BJ (cell line): Measurements from ENCODE around the gene PTPRG. TPM values are rescaled to one million over a fixed set of nuclear protein-coding genes. Genes with fewer than 3 reads are reported as not detected.
A peak's percentile ranks its signal among the peaks of the same experiment; 100 is the strongest.

Experiments
- CTCF ChIA-PET: fragments of 350-600 bp; formaldehyde crosslinking; extraction: SDS; loops from one replicate; lab custom pipeline; 2021; ENCODE audit warnings: antibody characterized with exemption, inconsistent platforms; lab: Yijun Ruan, JAX
- POLR2A ChIA-PET: fragments of 300-600 bp; sonication (Branson Sonifier 250); formaldehyde crosslinking; extraction: SDS; loops from one replicate; lab custom pipeline; 2021; ENCODE audit warnings: antibody characterized with exemption; lab: Charles Lee
- DNase-seq: peaks from one replicate; pipeline ENCODE4 v3.0.0-alpha.2; 2011; ENCODE audit warnings: low read depth
- H3K27me3 ChIP-seq: 2 replicates; pipeline ENCODE4 v1.6.0; 2011; ENCODE audit warnings: low read length; ENCODE audit not compliant: control insufficient read depth, insufficient read depth
- H3K36me3 ChIP-seq: 2 replicates; pipeline ENCODE4 v1.5.1; 2011; ENCODE audit warnings: low read length; ENCODE audit not compliant: control insufficient read depth, insufficient read depth
- H3K4me3 ChIP-seq: 2 replicates; pipeline ENCODE4 v1.5.1; 2011; ENCODE audit warnings: low read depth, mild to moderate bottlenecking, control low read depth, low read length
- polyA plus RNA-seq: library from polyadenylated mRNA; depleted of rRNA; stranded (reverse); fragments of >200 nt; gene quantifications from 2 replicates; pipeline ENCODE4 v1.2.3, GENCODE V29; 2011
- TF ChIP-seq, protein P1 (sequence below): IDR thresholded peaks from 2 replicates; pipeline ENCODE4 v1.5.1; 2011; ENCODE audit warnings: low read depth, mild to moderate bottlenecking, control low read depth, inconsistent platforms, low read length, moderate library complexity; ENCODE audit not compliant: insufficient read depth

The PTPRG gene
- polyA plus RNA-seq, 1 experiment, result 20.8 TPM

DNA sequence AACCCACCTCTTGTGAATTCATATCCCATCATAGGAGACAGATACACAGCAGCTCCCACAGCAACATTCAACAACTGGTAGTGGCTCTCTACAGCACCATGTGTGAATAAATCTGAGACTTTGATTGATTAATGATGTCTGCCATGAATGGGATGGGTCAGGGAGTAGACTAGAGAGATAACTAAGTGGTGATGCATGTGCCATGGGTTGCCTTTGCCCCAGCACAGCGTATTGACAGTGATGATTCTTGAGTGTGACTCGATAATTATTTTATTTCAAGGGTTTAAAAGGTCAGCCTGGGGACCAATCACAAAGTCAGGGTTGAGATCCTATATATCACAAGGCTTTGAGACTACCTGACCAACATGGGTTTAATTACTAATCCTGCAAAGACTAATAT, 295.9 kb downstream of the PTPRG start:
- no peak for DNase-seq
- TF ChIP-seq, protein P1, sequence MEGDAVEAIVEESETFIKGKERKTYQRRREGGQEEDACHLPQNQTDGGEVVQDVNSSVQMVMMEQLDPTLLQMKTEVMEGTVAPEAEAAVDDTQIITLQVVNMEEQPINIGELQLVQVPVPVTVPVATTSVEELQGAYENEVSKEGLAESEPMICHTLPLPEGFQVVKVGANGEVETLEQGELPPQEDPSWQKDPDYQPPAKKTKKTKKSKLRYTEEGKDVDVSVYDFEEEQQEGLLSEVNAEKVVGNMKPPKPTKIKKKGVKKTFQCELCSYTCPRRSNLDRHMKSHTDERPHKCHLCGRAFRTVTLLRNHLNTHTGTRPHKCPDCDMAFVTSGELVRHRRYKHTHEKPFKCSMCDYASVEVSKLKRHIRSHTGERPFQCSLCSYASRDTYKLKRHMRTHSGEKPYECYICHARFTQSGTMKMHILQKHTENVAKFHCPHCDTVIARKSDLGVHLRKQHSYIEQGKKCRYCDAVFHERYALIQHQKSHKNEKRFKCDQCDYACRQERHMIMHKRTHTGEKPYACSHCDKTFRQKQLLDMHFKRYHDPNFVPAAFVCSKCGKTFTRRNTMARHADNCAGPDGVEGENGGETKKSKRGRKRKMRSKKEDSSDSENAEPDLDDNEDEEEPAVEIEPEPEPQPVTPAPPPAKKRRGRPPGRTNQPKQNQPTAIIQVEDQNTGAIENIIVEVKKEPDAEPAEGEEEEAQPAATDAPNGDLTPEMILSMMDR, result no peak
- H3K4me3 ChIP-seq, result no peak overlapping the region
- H3K36me3 ChIP-seq, result no peaks in the 10 kb centered on the region
- no peaks in the 10 kb centered on the region for H3K27me3 ChIP-seq
- ChIA-PET POLR2A (no interaction called here), CTCF (interaction anchor here (0.9 to 2.6 kb wide), 6 partner anchors 9 to 335 kb away, joined by 3 to 16 read pairs (median 6); no protein-coding TSS in a partner anchor)

GRCh38 chr3:61858054-61858453, 296.7 kb downstream of the PTPRG start:
- CTCF ChIA-PET, result interaction anchor here (0.9 to 2.6 kb wide), 9 partner anchors 9 to 343 kb away, joined by 3 to 16 read pairs (median 4); no protein-coding TSS in a partner anchor

DNA sequence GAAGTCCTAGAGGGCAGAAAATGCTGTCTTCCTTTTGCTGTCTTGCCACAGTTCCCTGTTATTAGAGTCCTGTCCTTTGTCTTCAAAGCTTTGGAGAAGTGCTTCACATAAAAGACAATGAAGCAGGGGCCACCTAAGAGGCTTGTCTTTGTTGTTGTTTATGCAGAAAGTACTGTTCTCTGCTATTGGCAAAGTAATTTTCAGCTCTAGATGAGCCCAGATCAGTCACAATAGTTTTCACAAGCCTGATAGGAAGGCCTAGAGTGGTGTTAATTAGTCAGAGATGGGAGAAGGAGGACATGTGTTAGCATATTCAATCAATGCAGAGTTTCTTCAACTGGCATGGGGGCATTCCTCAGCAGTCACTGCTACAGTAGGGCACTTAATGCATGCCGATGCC, 300.0 kb downstream of the PTPRG start:
- CTCF ChIA-PET, result interaction anchor here (0.8 to 1.2 kb wide), 2 partner anchors 10 to 297 kb away, joined by 3 read pairs; no protein-coding TSS in a partner anchor
- no peaks in the 10 kb centered on the region for H3K27me3 ChIP-seq
- POLR2A ChIA-PET, result no interaction called here
- DNase-seq, result no peak
- H3K4me3 ChIP-seq, result no peak overlapping the region
- H3K36me3 ChIP-seq, result no peaks in the 10 kb centered on the region
- TF ChIP-seq, protein P1, result no peak

More at GRCh38 chr3:61858054-61858453, 296.7 kb downstream of the PTPRG start:
- Histone ChIP-seq H3K36me3 (no peaks in the 10 kb centered on the region), H3K27me3 (no peaks in the 10 kb centered on the region), H3K4me3 (no peak overlapping the region)
- TF ChIP-seq, protein P1, result peak; percentile 41
- POLR2A ChIA-PET, result no interaction called here
- no peak for DNase-seq

DNA sequence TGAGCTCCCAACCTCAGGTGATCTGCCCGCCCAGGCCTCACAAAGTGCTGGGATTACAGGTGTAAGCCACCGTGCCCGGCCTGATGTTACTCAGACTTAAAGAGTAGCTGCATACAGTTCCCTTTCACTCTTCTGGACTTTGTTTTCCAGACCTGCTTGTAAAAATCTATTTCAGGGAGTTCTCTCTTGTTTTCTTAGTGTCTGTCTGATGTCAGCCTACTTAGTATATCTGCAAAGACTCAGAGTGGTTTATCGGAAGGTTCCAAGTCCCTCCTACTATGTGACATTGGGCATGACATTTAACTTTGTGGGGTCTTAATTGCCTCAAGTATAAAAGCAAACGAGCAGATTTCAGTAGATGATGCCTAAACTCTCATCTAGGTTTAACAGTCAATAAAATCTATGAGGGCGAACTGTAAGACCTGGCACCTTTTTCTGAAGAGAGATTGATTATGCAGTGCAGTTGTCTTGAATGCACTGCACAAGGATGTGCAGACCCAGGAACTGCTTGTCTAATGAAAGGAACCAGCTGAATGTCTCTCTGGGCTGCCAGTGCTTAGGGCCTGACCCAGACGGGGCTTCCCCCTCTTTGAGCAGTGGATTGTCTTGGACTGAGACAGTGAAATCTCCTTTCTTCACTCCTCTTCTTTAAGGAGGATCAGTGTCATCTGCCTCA, 301.4 kb downstream of the PTPRG start:
- ChIA-PET CTCF (interaction anchor here (1.3 kb wide), 1 partner anchor 299 kb away, joined by 3 read pairs; no protein-coding TSS in a partner anchor), POLR2A (no interaction called here)
- H3K36me3 ChIP-seq, result no peaks in the 10 kb centered on the region
- H3K27me3 ChIP-seq, result no peaks in the 10 kb centered on the region
- DNase-seq, result no peak
- H3K4me3 ChIP-seq, result no peak overlapping the region
- TF ChIP-seq, protein P1, result no peak

- TF ChIP-seq, protein P1, result no peak
- CTCF ChIA-PET, result interaction anchor here (0.6 to 1.3 kb wide), 2 partner anchors 27 to 299 kb away, joined by 3 read pairs; no protein-coding TSS in a partner anchor
- H3K27me3 ChIP-seq, result no peaks in the 10 kb centered on the region
- POLR2A ChIA-PET, result no interaction called here
- H3K4me3 ChIP-seq, result no peak overlapping the region
- DNase-seq, result no peak
- no peaks in the 10 kb centered on the region for H3K36me3 ChIP-seq
Observed at GRCh38 chr3:61863579-61863978, 302.2 kb downstream of the PTPRG start.
